Mesothelial cell of epicardium (in vitro differentiated cells): Measurements from ENCODE around the gene CST7. TPM values are rescaled to one million over a fixed set of nuclear protein-coding genes. Genes with fewer than 3 reads are reported as not detected.
A peak's percentile ranks its signal among the peaks of the same experiment; 100 is the strongest.

ENCODE experiments used
- DNase-seq, 2 experiments: peaks; one replicate each; pipeline ENCODE4 v3.0.0; 2021; ENCODE audit warnings: low spot score in 2 of 2; ENCODE audit not compliant: unreplicated experiment in 2 of 2
- H3K27ac Mint-ChIP-seq: 2 replicates; pipeline ENCODE4 v1.8.0; 2021; ENCODE audit warnings: mixed read lengths
- H3K27me3 Mint-ChIP-seq: 2 replicates; pipeline ENCODE4 v1.8.0; 2021; ENCODE audit warnings: low read depth, mixed read lengths
- H3K36me3 Mint-ChIP-seq: 2 replicates; pipeline ENCODE4 v1.8.0; 2021; ENCODE audit warnings: mixed read lengths
- H3K4me1 Mint-ChIP-seq: 2 replicates; pipeline ENCODE4 v1.8.0; 2021; ENCODE audit warnings: mixed read lengths
- H3K4me3 Mint-ChIP-seq: 2 replicates; pipeline ENCODE4 v1.8.0; 2021; ENCODE audit warnings: mild to moderate bottlenecking, moderate library complexity, mixed read lengths
- H3K9me3 Mint-ChIP-seq: 2 replicates; pipeline ENCODE4 v1.8.0; 2021; ENCODE audit warnings: mixed read lengths
- total RNA-seq: library from RNA; stranded (reverse); gene quantifications from 3 replicates; pipeline ENCODE4 v1.2.1, GENCODE V29; 2021
- TF ChIP-seq, protein P1 (sequence below): fragments of 200-600 bp; sonication (generic); IDR thresholded peaks from one replicate; pipeline ENCODE4 v1.5.0; 2021; ENCODE audit warnings: antibody characterized with exemption; ENCODE audit not compliant: unreplicated experiment

Gene CST7
- total RNA-seq, 1 donor from 2014 or later = not detected

DNA sequence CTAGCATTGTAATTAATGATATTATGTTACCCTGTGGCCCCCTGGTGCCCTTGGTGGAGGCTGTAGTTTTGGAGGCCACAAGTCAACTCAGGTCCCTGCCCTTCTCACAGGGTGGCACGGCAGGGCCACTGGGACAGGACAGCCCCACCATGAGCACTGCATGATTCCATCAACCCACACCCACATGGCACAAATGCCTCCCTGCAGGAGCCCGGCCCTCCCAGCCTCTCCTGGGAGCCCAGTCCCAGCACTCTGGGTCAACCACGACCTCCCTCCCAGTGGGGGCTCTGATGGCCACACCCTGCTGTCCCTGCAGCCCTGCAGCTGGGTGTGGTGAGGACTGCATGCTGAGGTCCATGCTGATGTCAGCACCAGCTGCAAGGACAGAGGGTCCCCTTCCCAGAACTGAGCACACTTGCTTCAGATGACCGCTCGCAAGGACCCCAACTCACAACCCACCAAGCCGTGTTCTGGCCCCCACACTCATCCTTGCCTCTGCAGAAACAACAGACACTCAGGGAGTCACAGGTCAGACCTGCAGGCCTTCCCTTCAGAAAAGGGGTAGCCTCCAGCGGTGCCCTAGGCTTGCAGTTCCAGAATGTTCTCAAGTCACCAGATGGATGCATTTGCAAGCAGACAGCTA, 15.7 kb upstream of the CST7 start:
- no peaks in the 10 kb centered on the region for H3K27me3 Mint-ChIP-seq
- H3K36me3 Mint-ChIP-seq = no peaks in the 10 kb centered on the region
- peaks cover 10% of the 10 kb centered on the region for H3K9me3 Mint-ChIP-seq
- peak in 1 of 2 experiments; percentile 29 for DNase-seq
- TF ChIP-seq, protein P1, sequence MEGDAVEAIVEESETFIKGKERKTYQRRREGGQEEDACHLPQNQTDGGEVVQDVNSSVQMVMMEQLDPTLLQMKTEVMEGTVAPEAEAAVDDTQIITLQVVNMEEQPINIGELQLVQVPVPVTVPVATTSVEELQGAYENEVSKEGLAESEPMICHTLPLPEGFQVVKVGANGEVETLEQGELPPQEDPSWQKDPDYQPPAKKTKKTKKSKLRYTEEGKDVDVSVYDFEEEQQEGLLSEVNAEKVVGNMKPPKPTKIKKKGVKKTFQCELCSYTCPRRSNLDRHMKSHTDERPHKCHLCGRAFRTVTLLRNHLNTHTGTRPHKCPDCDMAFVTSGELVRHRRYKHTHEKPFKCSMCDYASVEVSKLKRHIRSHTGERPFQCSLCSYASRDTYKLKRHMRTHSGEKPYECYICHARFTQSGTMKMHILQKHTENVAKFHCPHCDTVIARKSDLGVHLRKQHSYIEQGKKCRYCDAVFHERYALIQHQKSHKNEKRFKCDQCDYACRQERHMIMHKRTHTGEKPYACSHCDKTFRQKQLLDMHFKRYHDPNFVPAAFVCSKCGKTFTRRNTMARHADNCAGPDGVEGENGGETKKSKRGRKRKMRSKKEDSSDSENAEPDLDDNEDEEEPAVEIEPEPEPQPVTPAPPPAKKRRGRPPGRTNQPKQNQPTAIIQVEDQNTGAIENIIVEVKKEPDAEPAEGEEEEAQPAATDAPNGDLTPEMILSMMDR = no peak
- H3K27ac Mint-ChIP-seq = no peak overlapping the region
- H3K4me3 Mint-ChIP-seq = no peak overlapping the region
- peaks cover 21% of the 10 kb centered on the region for H3K4me1 Mint-ChIP-seq

DNA sequence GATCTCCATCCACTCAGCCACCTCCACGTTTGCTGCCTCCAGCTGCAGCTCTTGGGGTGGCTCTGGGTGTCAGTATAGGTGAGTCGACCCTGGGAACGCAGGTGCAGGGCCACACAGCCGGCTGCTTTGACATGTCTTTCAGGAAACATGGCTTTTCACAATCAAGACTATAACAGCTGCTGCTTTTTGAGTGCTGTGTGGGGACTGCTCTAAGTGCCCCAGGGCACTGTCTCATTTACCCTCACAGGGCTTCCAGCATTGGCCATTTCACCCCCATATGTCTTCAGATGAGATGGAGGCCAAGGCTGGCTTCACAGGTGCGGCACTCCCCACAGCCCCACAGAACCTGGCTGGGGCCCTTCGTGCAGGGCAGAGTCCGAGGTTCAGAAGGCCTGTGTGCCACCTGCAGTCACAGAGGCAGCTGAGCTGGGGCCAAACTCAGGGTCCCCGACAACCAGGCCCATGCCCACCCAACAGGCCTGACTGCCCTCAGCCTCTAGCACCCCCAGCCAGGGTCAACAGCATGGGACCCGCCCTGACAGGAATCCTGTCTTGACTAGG, 14.9 kb upstream of the CST7 start:
- Mint-ChIP-seq H3K27ac (no peak overlapping the region), H3K36me3 (no peaks in the 10 kb centered on the region), H3K9me3 (peaks cover 10% of the 10 kb centered on the region), H3K27me3 (no peaks in the 10 kb centered on the region), H3K4me3 (no peak overlapping the region), H3K4me1 (peaks cover 19% of the 10 kb centered on the region)
- DNase-seq = no peak
- TF ChIP-seq, protein P1 = no peak

DNA sequence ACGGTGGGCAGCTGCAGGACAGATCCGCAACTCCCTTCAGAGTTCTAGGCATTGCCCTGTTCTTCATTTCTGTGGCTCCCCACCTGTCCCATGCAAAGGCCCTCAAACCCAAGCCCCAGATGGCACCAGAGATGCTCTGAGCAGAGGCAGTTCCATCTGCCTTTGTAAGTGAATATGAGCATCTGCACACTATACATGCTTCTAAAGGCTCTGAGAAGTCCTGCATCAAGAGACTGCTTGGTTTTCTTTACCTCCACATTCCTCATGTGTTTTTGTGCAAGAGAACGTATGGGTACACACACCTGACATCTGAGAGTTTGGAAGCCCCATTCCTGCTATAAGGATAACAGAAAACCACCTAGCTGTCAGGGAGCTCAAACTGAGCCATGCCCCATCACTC, 14.4 kb upstream of the CST7 start:
- no peak overlapping the region for H3K27ac Mint-ChIP-seq
- no peak for DNase-seq

DNA sequence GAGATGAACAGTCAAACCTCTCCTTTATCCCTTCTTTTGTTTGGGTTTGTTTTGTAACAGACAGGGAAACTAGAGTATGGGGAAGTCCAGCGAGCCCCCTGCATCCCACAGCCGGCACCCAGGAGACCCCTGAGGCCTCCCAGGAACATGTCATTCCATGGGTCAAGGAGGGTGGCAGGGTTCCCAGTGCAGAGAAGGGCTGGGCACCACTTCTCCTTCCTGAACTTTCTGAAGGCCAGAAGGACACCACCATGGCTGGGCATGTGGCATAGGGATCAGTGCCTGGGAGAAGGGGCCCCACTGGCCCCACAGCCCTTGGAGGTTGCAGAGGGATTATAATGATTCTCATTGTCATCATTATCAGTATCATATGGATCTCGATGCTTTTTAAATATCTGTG, 13.9 kb upstream of the CST7 start:
- TF ChIP-seq, protein P1 = no peak
- Mint-ChIP-seq H3K27ac (no peak overlapping the region), H3K9me3 (peaks cover 10% of the 10 kb centered on the region), H3K27me3 (no peaks in the 10 kb centered on the region), H3K36me3 (no peaks in the 10 kb centered on the region), H3K4me1 (peaks cover 12% of the 10 kb centered on the region), H3K4me3 (no peak overlapping the region)
- DNase-seq = no peak

More for the DNA sequence above, 14.4 kb upstream of the CST7 start:
- H3K4me3 Mint-ChIP-seq = no peak overlapping the region
- H3K27me3 Mint-ChIP-seq = no peaks in the 10 kb centered on the region
- H3K9me3 Mint-ChIP-seq = peaks cover 10% of the 10 kb centered on the region
- peaks cover 16% of the 10 kb centered on the region for H3K4me1 Mint-ChIP-seq
- TF ChIP-seq, protein P1 = no peak
- H3K36me3 Mint-ChIP-seq = no peaks in the 10 kb centered on the region

DNA sequence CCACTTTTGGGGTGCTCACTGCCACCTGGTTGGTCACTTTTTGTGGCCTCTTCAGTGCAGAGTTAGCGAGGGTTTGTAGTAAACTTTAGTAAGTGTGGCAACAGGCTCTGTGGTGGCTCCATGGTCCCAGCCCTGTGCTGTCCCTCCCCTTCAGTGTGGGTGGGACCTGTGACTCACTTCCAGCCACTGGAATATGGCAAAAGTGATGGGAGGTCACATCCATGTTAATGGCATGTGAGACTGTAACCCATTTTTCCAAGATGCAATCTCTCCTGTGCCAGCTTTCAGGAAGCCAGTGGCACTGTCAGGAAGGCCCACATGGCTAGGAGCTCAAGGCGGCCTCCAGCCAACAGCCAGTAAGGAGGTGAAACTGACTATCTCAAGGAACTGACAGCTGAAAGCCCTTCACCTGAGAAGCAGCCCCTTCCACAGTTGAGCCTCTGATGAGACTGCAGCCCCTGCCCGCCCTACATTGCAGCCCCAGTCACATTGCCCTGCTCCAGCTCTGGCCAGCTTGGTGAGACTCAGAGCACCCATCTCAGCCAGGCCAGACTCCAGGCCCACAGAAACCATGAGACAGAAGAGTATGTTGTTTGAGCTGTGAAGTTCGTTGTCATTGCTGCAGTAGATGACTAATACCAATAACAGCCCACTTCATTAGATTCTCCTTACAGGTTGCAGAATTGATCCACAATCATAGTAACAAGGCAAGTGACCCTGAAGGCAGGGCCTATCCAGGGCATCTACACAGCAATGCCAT, 13.1 kb upstream of the CST7 start:
- Mint-ChIP-seq H3K27me3 (no peaks in the 10 kb centered on the region), H3K4me3 (no peak overlapping the region), H3K4me1 (peaks cover 4% of the 10 kb centered on the region), H3K36me3 (no peaks in the 10 kb centered on the region), H3K27ac (no peak overlapping the region), H3K9me3 (peaks cover 16% of the 10 kb centered on the region)
- DNase-seq = no peak
- TF ChIP-seq, protein P1 = no peak
